GM12878 (cell line): Measurements from ENCODE around the gene ARFRP1. TPM values are rescaled to one million over a fixed set of nuclear protein-coding genes. Genes with fewer than 3 reads are reported as not detected.
A peak's percentile ranks its signal among the peaks of the same experiment; 100 is the strongest.

Experiments used
- ATAC-seq: fragments of 200-7000 bp; cut with Tn5 transposase; 3 replicates; pipeline ENCODE4 v1.9.1; 2020; ENCODE audit warnings: mild to moderate bottlenecking, moderate library complexity
- BruUV-seq: library from RNA; stranded (reverse); fragments of 400-500 nt; replicated peaks from 2 replicates; lab custom pipeline; 2021; lab: Mats Ljungman, UMichigan
- CTCF ChIA-PET: fragments of 300-600 bp; sonication (Branson Sonifier 250); formaldehyde crosslinking; extraction: SDS; loops from one replicate; lab custom pipeline; 2021; ENCODE audit warnings: inconsistent platforms; lab: Yijun Ruan, JAX
- POLR2A ChIA-PET: fragments of 350-600 bp; formaldehyde crosslinking; extraction: SDS; loops from one replicate; lab custom pipeline; 2021; ENCODE audit warnings: inconsistent platforms; lab: Charles Lee
- RAD21 ChIA-PET: fragments of 300-600 bp; sonication (Branson Sonifier 250); formaldehyde crosslinking; loops from one replicate; lab custom pipeline; 2023; ENCODE audit warnings: antibody characterized with exemption; ENCODE audit not compliant: unreplicated experiment; lab: Charles Lee
- SMC1A ChIA-PET: fragments of 300-600 bp; sonication (Branson Sonifier 250); formaldehyde crosslinking; loops from one replicate; lab custom pipeline; 2023; ENCODE audit not compliant: unreplicated experiment, uncharacterized antibody; lab: Charles Lee
- DNase-seq: peaks from one replicate; pipeline ENCODE4 v3.0.0-alpha.2; 2011; ENCODE audit warnings: low read depth, low spot score
- FAIRE-seq: peaks from 3 replicates; lab custom pipeline; 2011; peaks lifted over from hg19 to GRCh38; lab: Jason Lieb, UNC
- H2AFZ ChIP-seq: 2 replicates; pipeline ENCODE4 v1.6.0; 2011; ENCODE audit warnings: low read depth, low read length, control low read depth; ENCODE audit not compliant: control insufficient read depth
- H3K27ac ChIP-seq: 2 replicates; pipeline ENCODE4 v1.5.1; 2011; ENCODE audit warnings: control low read depth; ENCODE audit not compliant: control insufficient read depth, insufficient read depth
- H3K27me3 ChIP-seq, 2 experiments: replicated peaks in 1 of 2; 2 replicates each; pipeline versions ENCODE4 v1.6.0 to v1.6.1; 2011; ENCODE audit warnings: low read length in 1 of 2; ENCODE audit not compliant: control insufficient read depth in 2 of 2, insufficient read depth in 2 of 2
- H3K36me3 ChIP-seq, 2 experiments: 2 replicates each; pipeline ENCODE4 v1.5.1; 2011; ENCODE audit warnings: low read length in 1 of 2; ENCODE audit not compliant: control insufficient read depth in 2 of 2, insufficient read depth in 2 of 2
- H3K4me1 ChIP-seq: 2 replicates; pipeline ENCODE4 v1.6.1; 2011; ENCODE audit warnings: mild to moderate bottlenecking, low read length, moderate library complexity, mixed read lengths; ENCODE audit not compliant: control insufficient read depth, insufficient read depth
- H3K4me2 ChIP-seq: 2 replicates; pipeline ENCODE4 v1.6.0; 2011; ENCODE audit warnings: control low read depth; ENCODE audit not compliant: control insufficient read depth, insufficient read depth
- H3K4me3 ChIP-seq: fragments of 200-600 bp; sonication (generic); 2 replicates; pipeline ENCODE4 v1.5.1; 2016
- H3K79me2 ChIP-seq: 2 replicates; pipeline ENCODE4 v1.6.0; 2011; ENCODE audit warnings: low read length; ENCODE audit not compliant: control insufficient read depth, insufficient read depth
- H3K9ac ChIP-seq: 2 replicates; pipeline ENCODE4 v1.8.0; 2011; ENCODE audit warnings: low read length, control low read depth, mixed read lengths; ENCODE audit not compliant: control insufficient read depth, insufficient read depth
- H3K9me3 ChIP-seq: replicated peaks from 3 replicates; pipeline ENCODE4 v1.5.1; 2011; ENCODE audit warnings: mild to moderate bottlenecking, low read length; ENCODE audit not compliant: control insufficient read depth, insufficient read depth
- H4K20me1 ChIP-seq: 2 replicates; pipeline ENCODE4 v1.6.0; 2011; ENCODE audit not compliant: control insufficient read depth, insufficient read depth
- ASH2L ChIP-seq: fragments of 300-600, 200-600 bp; sonication (generic); IDR thresholded peaks from 2 replicates; pipeline ENCODE4 v1.6.1; 2017; ENCODE audit warnings: low read depth, mild to moderate bottlenecking, borderline replicate concordance
- EZH2 ChIP-seq: IDR thresholded peaks from 2 replicates; pipeline ENCODE4 v1.6.1; 2012; ENCODE audit warnings: low read depth, mild to moderate bottlenecking, control low read depth, inconsistent platforms, low read length, borderline replicate concordance; ENCODE audit not compliant: control insufficient read depth
- GATAD2B ChIP-seq: fragments of 450-650 bp; conservative IDR thresholded peaks from 2 replicates; pipeline ENCODE4 v1.6.1; 2017; ENCODE audit warnings: low read depth, mild to moderate bottlenecking, moderate library complexity
- NR2C1 ChIP-seq: fragments of 450-650 bp; IDR thresholded peaks from 2 replicates; pipeline ENCODE4 v1.6.1; 2017; ENCODE audit warnings: antibody characterized with exemption, mild to moderate bottlenecking, moderate library complexity
- POLR2A ChIP-seq: IDR thresholded peaks from 2 replicates; pipeline ENCODE4 v1.6.1; 2011; ENCODE audit warnings: low read depth, mild to moderate bottlenecking, low read length
- RAD51 ChIP-seq: fragments of 450-650 bp; IDR thresholded peaks from 2 replicates; pipeline ENCODE4 v1.6.1; 2016; ENCODE audit warnings: moderate library complexity, mild to moderate bottlenecking, inconsistent platforms
- STAT1 ChIP-seq: fragments of 450-650 bp; conservative IDR thresholded peaks from 2 replicates; pipeline ENCODE4 v1.6.1; 2014; ENCODE audit warnings: antibody characterized with exemption, mild to moderate bottlenecking
- WGBS: methylation state at CpG from one replicate; pipeline ENCODE4 v1.1.6; 2016; ENCODE audit warnings: low lambda C conversion rate; ENCODE audit not compliant: insufficient replicate concordance, insufficient coverage; ENCODE audit errors: missing lambda C conversion rate; 5-methylcytosine and 5-hydroxymethylcytosine counted together
- in situ Hi-C: fragments of 300-500 bp; cut with MboI; formaldehyde crosslinking; loops from 9 replicates; pipeline ENCODE4 v1.14.3; 2018; ENCODE audit warnings: mixed read lengths
- intact Hi-C: fragments of 100-400 bp; cut with micrococcal nuclease; formaldehyde crosslinking; loops from one replicate; pipeline ENCODE4 v1.14.2; 2022; ENCODE audit not compliant: unreplicated experiment
- polyA plus RNA-seq, 11 experiments: library from polyadenylated mRNA; depleted of rRNA in 4 of 11; unstranded in 6 of 11; stranded (reverse) in 5 of 11; fragments of >200 nt; fragmentation: Nextera tagmentation in 4 of 11; fragmentation: Illumina TruSeq in 1 of 11; extraction: Ambion mirVana in 4 of 11; extraction: Trizol in 1 of 11; gene quantifications; 1 replicate in 1 of 11; 2 replicates in 10 of 11; pipeline versions ENCODE4 v1.2.1 to v1.2.3, GENCODE V29; 2011 to 2016; ENCODE audit warnings: inconsistent platforms in 2 of 11, missing spikeins in 2 of 11, low read depth in 1 of 11
- total RNA-seq, 4 experiments: library from RNA; depleted of rRNA in 3 of 4; stranded (reverse); fragments of >200 nt in 3 of 4; fragmentation: Illumina TruSeq in 1 of 4; extraction: Trizol in 1 of 4; gene quantifications; 2 replicates each; pipeline versions ENCODE4 v1.2.1 to v1.2.3, GENCODE V29; 2013 to 2021

The ARFRP1 gene
- total and polyA plus RNA-seq, 10 of the 15 experiments (the other 5 are each of a cell fraction or from before 2014, with no cell fraction given), result 0.37 to 71.7 (median 34.6) TPM

GRCh38 chr20:63705232-63706026, 2.3 kb downstream of the ARFRP1 start:
- no peak for DNase-seq
- TF ChIP-seq GATAD2B (no peak), STAT1 (no peak), ASH2L (no peak), POLR2A (0 out of 2 replicates have a peak, but pooled peaks have one; percentile 1), RAD51 (no peak), NR2C1 (no peak), EZH2 (no peak)
- TF ChIP-seq, all 136 proteins: peak for 1
- H3K36me3 ChIP-seq, result peaks cover 5 to 12% of the 10 kb centered on the region in 2 experiments
- peak overlapping the region; percentile 87; the same call in 1 of the 2 replicates for H3K4me2 ChIP-seq
- POLR2A ChIA-PET, result interaction anchor here (1.5 kb wide), 1 partner anchor 31 kb away, joined by 6 read pairs; the partner anchor contains the start of gene LIME1
- H3K27ac ChIP-seq, result no peak overlapping the region
- H4K20me1 ChIP-seq, result no peaks in the 10 kb centered on the region
- no peak overlapping the region for H3K4me3 ChIP-seq
- H3K27me3 ChIP-seq, result no peaks in the 10 kb centered on the region
- in situ Hi-C loops (loop anchor here (5.0 kb wide), 1 partner anchor 152 kb away; no protein-coding TSS in a partner anchor), intact Hi-C loops (loop anchor here (2.0 kb wide), 4 partner anchors 31 to 251 kb away; partner anchors contain the start of genes LIME1, TPD52L2 and UCKL1)
- H3K4me1 ChIP-seq, result peaks cover 12% of the 10 kb centered on the region
- 69% methylated on average over 8 of the region's 8 CpGs for WGBS
- no peak overlapping the region for H2AFZ ChIP-seq
- peaks cover 39% of the 10 kb centered on the region for H3K79me2 ChIP-seq
- SMC1A ChIA-PET, result interaction anchor here (0.8 to 1.0 kb wide), 3 partner anchors 31 to 167 kb away, joined by 3 to 4 read pairs (median 3); partner anchors contain the start of gene LIME1
- no peaks in the 10 kb centered on the region for H3K9me3 ChIP-seq
- FAIRE-seq (no peak), ATAC-seq (no peak)
- BruUV-seq, result no TSS peak
- CTCF ChIA-PET, result interaction anchor here (0.6 to 3.1 kb wide), 6 partner anchors 49 to 159 kb away, joined by 3 to 26 read pairs (median 4); partner anchors contain the start of gene TPD52L2
- H3K9ac ChIP-seq, result no peak overlapping the region
- RAD21 ChIA-PET, result interaction anchor here (1.2 kb wide), 1 partner anchor 31 kb away, joined by 3 read pairs; the partner anchor contains the start of gene LIME1
